Loucy (cell line): ENCODE measurements around the gene CAPN11.

Experiments used
- EZH2phosphoT487 ChIP-seq: fragments of 200-600 bp; IDR thresholded peaks from 2 replicates; pipeline ENCODE4 v1.6.1; 2018; ENCODE audit warnings: antibody characterized with exemption, mild to moderate bottlenecking, moderate library complexity, borderline replicate concordance
- TF ChIP-seq, protein P1 (sequence below): fragments of 200-600 bp; sonication (generic); conservative IDR thresholded peaks from 2 replicates; pipeline ENCODE4 v1.5.1; 2014; ENCODE audit warnings: mild to moderate bottlenecking, antibody characterized with exemption, low read length

DNA sequence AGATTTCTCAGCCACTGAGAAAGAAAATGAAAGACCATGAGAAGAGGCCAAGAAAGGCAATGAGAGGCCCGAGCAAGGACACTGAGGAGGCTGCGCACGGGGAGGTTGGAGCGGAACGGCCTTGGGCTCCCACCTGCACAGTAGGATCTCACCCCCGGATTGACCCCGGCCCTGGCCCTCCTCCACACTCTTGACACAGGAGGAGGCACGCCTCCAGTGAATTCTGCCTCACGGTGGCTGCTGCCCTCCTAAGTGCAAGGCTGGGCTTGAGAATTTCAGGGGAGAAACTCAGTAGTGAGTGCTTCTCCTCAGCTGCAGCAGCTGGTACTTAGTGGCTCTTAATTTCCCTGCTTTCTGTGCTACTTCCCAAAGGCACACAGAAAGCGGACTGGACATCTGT is 49.4 kb upstream of the CAPN11 start:
- TF ChIP-seq, protein P1, sequence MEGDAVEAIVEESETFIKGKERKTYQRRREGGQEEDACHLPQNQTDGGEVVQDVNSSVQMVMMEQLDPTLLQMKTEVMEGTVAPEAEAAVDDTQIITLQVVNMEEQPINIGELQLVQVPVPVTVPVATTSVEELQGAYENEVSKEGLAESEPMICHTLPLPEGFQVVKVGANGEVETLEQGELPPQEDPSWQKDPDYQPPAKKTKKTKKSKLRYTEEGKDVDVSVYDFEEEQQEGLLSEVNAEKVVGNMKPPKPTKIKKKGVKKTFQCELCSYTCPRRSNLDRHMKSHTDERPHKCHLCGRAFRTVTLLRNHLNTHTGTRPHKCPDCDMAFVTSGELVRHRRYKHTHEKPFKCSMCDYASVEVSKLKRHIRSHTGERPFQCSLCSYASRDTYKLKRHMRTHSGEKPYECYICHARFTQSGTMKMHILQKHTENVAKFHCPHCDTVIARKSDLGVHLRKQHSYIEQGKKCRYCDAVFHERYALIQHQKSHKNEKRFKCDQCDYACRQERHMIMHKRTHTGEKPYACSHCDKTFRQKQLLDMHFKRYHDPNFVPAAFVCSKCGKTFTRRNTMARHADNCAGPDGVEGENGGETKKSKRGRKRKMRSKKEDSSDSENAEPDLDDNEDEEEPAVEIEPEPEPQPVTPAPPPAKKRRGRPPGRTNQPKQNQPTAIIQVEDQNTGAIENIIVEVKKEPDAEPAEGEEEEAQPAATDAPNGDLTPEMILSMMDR: no peak
- TF ChIP-seq EZH2phosphoT487: no peak
